ENCODE results near the gene MCM3AP. TPM values are rescaled to one million over a fixed set of nuclear protein-coding genes. Genes with fewer than 3 reads are reported as not detected.
"Not testable (repeated sequence)": the region's sequence is repeated elsewhere in the genome, so short reads cannot be mapped to it uniquely, and the experiment has no call there.

The MCM3AP gene
- total and polyA plus RNA-seq, 2 experiments from 2014 or later: 35.4 to 64.8 TPM

GRCh38 chr21:46202592-46203202, 82.7 kb downstream of the MCM3AP start:
- Histone ChIP-seq H3K4me3 (no peak overlapping the region), H3K9me2 (replicated peaks; ENCODE audit: insufficient read depth) (no peaks in the 10 kb centered on the region), H3K27me3 (no peaks in the 10 kb centered on the region), H3K4me1 (ENCODE audit: insufficient read depth) (no peaks in the 10 kb centered on the region), H3K27ac (no peak overlapping the region), H3K79me2 (peaks cover 2% of the 10 kb centered on the region), H4K20me1 (ENCODE audit: insufficient read depth, poor library complexity, severe bottlenecking) (no peaks in the 10 kb centered on the region), H3K4me2 (no peak overlapping the region), H3K9me3 (ENCODE audit: low read depth) (no peaks in the 10 kb centered on the region), H2AFZ (no peak overlapping the region), H3K36me3 (replicated peaks; ENCODE audit: insufficient read depth, low read depth) (no peaks in the 10 kb centered on the region)
- 95% methylated on average over 6 of the region's 6 CpGs for WGBS (ENCODE audit: low lambda C conversion rate, missing lambda C conversion rate)
- no peak for TF ChIP-seq EZH2phosphoT487 (IDR thresholded peaks at IDR 0.05; ENCODE audit: low read depth, severe bottlenecking, unreplicated experiment)
- no peak for TF ChIP-seq CTCF (IDR thresholded peaks at IDR 0.05; ENCODE audit: poor library complexity)
- no peak for TF ChIP-seq EZH2 (IDR thresholded peaks at IDR 0.05; ENCODE audit: borderline replicate concordance)
- no peak for DNase-seq (ENCODE audit: low spot score)

- not testable (repeated sequence) for H3K79me2 ChIP-seq; H3K9me3 ChIP-seq (ENCODE audit: low read depth); H3K4me3 ChIP-seq; H4K20me1 ChIP-seq (ENCODE audit: insufficient read depth, poor library complexity, severe bottlenecking); H3K27ac ChIP-seq; H3K4me2 ChIP-seq; H3K4me1 ChIP-seq (ENCODE audit: insufficient read depth); H3K27me3 ChIP-seq; H3K9me2 ChIP-seq (replicated peaks; ENCODE audit: insufficient read depth); H2AFZ ChIP-seq; DNase-seq (ENCODE audit: low spot score); H3K36me3 ChIP-seq (replicated peaks; ENCODE audit: insufficient read depth, low read depth)
- WGBS (ENCODE audit: low lambda C conversion rate, missing lambda C conversion rate): 77% methylated on average over 2 of the region's 8 CpGs
Measured at GRCh38 chr21:46200877-46201803, 84.3 kb downstream of the MCM3AP start.

GRCh38 chr21:46199436-46200373, 85.7 kb downstream of the MCM3AP start:
- no peaks in the 10 kb centered on the region for H3K4me1 ChIP-seq (ENCODE audit: insufficient read depth)
- no peak overlapping the region for H3K4me3 ChIP-seq
- H3K79me2 ChIP-seq: peaks cover 2% of the 10 kb centered on the region
- no peaks in the 10 kb centered on the region for H3K27me3 ChIP-seq
- no peaks in the 10 kb centered on the region for H3K9me3 ChIP-seq (ENCODE audit: low read depth)
- H3K4me2 ChIP-seq: no peak overlapping the region
- H3K9me2 ChIP-seq (replicated peaks; ENCODE audit: insufficient read depth): no peaks in the 10 kb centered on the region
- H3K36me3 ChIP-seq (replicated peaks; ENCODE audit: insufficient read depth, low read depth): no peaks in the 10 kb centered on the region
- TF ChIP-seq EZH2 (IDR thresholded peaks at IDR 0.05; ENCODE audit: borderline replicate concordance): no peak
- TF ChIP-seq CTCF (IDR thresholded peaks at IDR 0.05; ENCODE audit: poor library complexity): no peak
- no peak for TF ChIP-seq EZH2phosphoT487 (IDR thresholded peaks at IDR 0.05; ENCODE audit: low read depth, severe bottlenecking, unreplicated experiment)
- 80% methylated on average over 13 of the region's 13 CpGs for WGBS (ENCODE audit: low lambda C conversion rate, missing lambda C conversion rate)
- H3K27ac ChIP-seq: no peak overlapping the region
- H4K20me1 ChIP-seq (ENCODE audit: insufficient read depth, poor library complexity, severe bottlenecking): no peaks in the 10 kb centered on the region
- no peak overlapping the region for H2AFZ ChIP-seq
- DNase-seq (ENCODE audit: low spot score): no peak

Data from hepatocyte (in vitro differentiated cells).